Measurements from ENCODE around the gene MACROH2A1. TPM values are rescaled to one million over a fixed set of nuclear protein-coding genes. Genes with fewer than 3 reads are reported as not detected.
"Not testable (repeated sequence)": the region's sequence is repeated elsewhere in the genome, so short reads cannot be mapped to it uniquely, and the experiment has no call there.

The MACROH2A1 gene
- polyA plus RNA-seq, 4 donors, result 214 to 219 (median 216) TPM

DNA sequence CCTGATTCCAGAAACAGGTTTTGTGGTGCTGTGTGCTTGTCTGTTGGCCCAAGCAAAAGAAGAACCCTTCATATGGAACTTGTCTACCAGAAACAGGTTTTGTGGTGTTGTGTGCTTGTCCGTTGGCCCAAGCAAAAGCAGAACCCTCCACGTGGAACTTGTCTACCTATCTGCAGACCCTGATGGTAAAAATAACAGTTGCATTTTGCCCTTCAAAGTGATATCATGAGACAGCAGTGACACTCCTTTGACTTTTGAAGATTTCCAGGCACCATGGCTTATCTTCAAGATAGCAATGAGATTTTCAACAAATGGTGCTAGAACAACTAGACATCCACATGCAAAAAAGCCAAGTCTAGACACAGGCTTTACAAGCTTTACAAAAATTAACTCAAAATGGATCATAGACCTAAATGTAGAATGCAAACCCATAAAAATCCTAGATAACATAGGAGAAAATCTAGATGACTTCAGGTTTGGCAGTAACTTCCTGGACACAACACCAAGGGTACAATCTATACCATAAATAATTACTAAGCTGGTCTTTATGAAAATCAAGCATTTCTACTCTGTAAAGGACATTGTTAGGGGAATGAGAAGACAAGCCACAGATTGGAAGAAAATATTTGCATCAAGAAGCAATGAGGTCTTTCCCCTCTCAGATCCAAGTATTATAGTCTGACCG lies 16.8 kb downstream of the MACROH2A1 start:
- no peak for DNase-seq (ENCODE audit: low read depth in 4 of 4, low spot score in 3 of 4)

DNA sequence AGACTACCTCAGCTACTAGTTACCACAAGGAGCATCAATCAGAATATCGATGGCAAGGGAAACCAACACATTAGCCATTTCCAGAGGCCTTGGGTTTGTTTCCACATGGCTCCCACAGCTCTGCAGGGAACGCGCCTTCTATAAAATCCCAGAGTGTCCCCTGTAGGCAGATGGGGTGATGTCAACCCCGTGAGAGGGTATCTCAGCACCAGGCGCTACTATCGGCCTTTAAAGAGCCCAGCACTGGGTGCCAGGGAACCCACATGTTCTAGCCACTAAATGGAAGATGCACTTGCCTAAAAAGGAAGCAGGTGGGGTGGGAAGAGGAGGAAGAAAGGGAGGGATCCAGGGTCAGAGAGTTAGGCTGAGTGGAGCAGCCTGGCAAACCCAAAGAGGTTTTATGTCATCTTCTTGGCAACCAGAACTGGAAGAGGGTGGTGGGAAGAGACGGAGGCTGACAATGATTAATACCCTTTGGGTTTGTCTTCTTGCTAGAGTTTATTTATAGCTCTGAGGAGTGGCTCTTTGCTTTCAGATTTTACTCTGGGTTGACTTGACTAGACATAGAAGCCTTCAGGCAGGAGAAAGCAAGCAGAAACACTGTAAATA lies 19.9 kb downstream of the MACROH2A1 start:
- DNase-seq (ENCODE audit: low read depth in 4 of 4, low spot score in 3 of 4), result no peak

DNA sequence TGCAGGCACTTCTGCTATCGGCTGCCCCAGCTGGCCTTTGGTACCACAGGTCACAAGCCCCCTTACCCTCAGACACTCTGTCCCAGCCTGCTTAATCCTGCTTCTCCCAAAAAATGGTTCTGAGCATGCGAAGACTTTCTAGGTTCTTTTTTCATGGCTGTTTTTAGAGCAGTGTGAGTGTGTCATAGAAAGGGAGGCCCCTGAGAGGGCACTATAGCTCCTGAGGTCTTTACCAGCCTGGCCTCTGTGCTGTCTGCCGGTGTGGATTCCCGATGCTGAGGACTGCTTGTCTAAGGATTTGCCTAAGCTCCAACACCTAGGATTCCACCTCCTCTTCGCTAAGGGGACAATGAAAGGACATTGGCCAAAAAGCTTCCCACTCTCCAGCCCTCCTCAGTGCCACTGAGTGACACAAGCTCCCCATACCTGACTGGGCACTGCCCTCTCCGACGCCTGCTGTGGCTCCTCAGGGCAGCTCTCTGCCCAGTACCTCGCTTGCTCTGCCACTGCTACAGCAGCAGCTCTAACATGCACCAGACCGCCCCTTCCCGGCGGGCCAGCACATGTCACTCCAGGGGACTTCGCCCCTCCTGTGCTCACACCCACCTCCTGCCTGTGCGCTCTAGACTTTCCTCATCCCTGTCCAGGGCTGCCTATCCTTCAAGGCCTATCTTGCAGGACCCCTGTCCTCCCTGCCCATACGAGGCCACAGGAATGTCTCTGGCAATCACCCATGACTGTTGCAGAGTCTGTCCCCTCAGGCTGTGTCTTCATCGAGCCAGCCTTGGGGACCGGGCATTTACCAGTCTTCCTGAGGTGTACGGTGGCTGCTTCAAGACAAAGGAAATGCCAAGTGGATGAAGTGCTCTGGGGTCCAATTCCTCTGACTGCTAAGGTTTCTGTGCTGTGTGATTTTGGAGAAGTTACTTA lies 21.0 kb downstream of the MACROH2A1 start:
- DNase-seq (ENCODE audit: low read depth in 4 of 4, low spot score in 3 of 4), result no peak

DNA sequence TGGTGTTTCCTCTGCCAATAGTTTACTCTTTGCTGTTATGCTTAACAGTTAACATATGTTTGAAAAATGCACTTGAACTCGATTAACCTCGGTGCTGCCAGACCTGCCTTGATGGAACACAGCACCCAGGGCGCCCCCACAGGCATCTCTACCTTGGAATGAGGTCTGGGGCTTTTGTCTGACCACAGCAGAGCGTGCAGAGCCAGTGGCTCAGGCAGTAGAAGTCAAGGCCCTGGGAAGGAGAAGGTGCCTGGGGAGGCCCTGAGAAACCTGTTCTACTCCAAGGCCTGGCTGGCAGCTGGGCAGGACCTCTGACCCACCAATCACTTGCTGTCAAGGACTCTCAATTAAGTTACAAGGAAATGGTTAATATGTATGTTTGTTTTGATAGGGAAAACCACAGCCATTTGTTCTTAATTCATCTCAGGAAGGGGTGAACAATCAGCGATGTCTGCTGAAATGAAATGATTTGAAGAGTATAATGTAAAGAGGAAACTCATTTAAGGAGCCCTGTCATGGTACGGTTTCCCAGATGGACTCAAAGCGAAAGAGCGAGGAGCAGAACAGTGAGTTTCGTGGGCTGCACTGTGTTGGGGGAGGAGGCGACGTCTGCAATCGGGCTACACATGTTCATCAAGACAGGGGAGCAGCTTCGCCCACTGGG lies 21.9 kb downstream of the MACROH2A1 start:
- no peak for DNase-seq (ENCODE audit: low read depth in 4 of 4, low spot score in 3 of 4)

DNA sequence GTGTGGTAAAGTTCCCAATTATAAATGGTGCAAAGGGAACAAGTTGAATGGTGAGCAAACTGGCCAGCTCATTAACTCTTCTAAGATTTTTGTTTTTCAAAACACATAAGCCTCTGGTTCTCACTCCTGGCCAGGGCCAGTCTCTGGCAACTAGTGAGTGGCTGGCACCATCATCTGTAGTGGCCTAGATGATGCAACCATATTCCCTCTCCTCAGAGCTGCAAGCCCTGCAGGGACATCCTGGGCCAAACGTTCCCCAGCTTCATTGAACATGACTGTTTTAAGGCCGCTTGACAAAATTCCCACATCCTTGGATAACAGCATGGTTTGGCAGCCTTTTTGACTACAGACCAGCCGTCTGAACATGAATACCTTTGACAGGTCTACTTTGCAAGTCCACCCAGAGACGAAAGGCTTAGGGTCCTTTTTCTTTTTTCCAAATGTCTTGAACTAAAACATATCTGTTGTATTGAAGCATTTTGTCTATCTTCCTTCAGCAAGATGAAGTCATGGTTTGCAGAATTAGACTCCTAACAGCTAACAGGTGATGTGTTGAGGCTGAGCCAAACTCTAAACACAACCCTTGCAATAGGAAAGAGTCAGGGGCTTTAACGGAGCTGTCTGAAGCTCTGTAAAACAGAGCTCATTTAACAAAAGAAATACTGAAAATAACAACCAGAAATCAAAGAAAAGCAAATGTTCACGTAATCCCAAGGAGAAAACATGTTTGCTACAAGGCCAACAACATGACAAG lies 23.8 kb downstream of the MACROH2A1 start:
- no peak for DNase-seq (ENCODE audit: low read depth in 4 of 4, low spot score in 3 of 4)

DNA sequence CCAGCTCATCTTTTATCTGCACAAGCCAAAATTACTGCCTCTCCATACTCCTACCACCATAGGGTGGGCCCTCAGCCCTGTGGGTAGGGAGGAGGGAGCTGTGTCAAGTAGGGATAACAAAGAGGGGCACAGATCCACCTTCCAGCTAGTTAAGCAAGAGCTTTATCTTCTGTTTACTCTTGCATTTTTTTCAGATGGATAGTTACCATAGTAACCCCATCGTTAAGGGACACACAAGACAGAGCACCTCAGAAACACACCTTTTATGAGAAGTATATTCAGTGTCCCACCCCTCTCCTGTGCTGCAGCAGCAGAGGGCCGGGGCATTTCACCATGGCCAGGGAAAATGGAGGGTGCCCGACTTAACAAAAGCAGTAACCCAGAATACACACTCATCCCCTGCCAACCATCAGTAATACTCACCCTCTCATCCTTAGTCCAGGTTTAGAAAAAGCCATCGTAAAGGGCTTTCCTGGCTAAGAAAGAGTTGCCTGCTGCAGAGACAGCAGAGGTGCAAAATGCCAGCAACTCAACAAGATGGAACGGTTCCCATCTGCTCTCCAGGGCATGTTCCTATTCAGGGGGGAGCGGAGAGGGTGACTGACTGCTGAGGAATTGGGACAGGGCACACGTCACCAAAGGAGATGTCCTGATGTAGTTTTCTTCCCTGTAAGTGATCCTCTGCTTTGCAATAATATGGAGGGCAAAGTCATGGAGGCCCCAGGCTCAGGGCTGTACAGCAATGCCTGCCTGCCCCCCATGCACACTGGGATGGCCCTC lies 25.1 kb downstream of the MACROH2A1 start:
- DNase-seq (ENCODE audit: low read depth in 4 of 4, low spot score in 3 of 4), result no peak

DNA sequence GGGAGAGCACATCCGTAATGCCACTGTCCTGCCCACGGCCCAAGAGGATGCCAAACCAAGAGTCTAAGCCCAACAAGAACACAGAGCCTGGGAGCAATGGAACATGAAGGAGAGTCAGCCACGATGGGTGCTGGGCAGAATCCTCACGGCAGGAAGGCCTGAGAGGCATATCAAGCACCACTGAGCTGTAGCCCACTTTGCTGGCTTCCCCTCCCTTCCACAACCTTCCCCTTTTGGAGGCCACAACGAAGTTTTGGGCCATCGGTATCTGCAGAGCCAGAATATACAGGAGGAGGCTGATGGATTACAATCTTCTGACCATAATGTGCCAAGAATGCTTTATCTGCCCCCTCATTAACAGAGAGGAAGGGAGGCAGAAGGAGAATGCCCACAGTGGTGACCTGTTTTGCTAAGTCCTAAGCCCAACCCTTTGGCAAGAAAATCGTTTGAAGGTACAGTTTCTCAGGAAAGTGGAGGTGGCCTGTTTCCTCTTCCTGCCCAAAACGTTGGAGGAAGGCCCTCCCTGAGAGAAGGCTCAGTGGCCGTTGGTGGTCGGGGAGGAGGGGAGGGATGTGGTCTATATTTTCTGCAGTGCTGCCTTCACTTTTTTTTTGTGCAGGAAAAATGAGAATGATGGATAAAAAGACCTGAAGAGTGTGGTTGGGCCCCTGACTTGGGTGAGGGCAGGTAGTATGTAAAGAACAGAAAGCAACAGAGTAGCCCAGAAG lies 26.2 kb downstream of the MACROH2A1 start:
- DNase-seq (ENCODE audit: low read depth in 4 of 4, low spot score in 3 of 4), result no peak

DNA sequence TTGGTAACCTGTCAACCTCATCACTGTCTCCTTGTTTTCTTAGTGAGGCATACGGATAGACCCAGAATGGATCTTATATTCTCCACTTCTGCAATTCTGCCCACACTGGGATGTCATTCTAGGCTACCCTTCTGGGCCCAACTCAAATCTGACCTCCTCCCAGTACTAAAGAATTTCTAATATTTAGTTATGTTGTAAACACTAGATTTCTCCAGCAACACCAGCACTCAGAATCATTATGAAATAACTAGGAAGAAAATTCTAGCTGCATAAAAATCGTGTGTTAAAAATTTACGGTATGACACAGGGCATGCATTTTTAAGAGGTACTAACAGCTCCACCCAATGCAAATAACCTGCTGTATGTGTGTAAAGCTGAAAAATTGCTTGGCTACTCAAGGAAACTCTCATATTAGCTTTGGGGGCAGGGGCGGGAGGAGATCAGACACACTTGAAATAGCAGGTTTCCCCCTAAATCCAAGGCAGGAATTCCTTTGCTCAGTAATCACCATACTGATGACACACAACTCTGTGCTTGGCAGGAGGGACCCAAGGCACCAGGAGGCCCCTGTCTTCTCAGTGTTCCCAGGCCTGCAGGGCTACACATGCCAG lies 27.3 kb downstream of the MACROH2A1 start:
- DNase-seq (ENCODE audit: low read depth in 4 of 4, low spot score in 3 of 4), result no peak

DNA sequence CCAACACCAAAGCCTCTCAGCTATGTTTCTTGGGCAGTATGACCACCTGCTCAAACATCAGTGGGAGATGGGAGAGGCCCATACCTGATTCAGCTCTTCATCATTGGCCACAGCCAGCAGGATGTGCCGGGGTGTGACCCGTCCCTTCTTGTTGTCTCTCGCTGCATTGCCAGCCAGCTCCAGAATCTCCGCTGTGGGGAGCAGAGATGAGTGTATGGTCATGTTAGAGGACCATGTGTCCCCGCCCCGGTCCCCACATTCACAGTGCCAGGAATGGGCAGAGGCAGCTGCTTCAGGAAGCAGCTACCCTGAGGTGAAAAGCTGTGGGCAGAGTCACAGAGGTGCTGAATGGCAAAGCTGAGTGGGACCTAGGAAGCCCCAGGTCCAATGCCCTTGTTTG lies 29.1 kb downstream of the MACROH2A1 start:
- DNase-seq (ENCODE audit: low read depth in 4 of 4, low spot score in 3 of 4), result no peak

DNA sequence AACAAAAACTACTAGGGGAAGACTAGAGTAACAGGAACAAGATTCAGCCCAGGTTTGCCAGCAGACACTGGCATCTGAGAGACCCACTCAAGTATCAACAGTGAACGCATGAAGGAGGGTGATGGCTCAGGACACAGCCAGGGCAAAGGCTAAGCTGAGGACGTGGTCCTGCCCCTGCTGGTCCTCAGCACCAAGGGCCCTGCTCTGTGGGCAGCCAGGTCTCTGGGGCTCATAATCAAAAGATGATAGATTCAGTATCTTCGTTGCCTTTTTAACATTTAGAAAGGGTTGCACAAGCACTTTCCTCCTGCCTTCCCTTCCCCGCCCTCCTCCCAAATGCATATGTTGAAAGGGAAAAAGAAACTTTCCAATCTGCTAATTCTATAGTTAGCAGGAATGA lies 31.5 kb downstream of the MACROH2A1 start:
- DNase-seq (ENCODE audit: low read depth in 4 of 4, low spot score in 3 of 4), result no peak

DNA sequence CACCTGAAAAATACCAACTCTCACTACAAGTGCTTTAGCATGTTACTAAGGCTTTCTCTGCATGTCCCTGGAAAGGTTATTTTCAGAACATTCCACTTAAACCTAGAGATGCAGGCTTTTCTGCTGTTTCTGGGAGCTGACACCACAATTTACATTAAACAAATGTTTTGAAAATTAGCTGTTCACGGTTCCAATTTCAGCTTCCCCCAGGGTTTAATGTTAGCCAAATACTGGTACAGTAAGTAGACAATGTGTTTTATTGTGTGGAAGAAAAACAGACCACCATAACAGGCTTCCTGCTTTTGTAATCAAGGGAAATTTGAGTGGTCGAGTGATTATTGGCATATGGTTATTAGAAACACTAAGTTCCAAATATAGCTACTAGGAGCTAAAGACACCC lies 32.0 kb downstream of the MACROH2A1 start:
- no peak for DNase-seq (ENCODE audit: low read depth in 4 of 4, low spot score in 3 of 4)

DNA sequence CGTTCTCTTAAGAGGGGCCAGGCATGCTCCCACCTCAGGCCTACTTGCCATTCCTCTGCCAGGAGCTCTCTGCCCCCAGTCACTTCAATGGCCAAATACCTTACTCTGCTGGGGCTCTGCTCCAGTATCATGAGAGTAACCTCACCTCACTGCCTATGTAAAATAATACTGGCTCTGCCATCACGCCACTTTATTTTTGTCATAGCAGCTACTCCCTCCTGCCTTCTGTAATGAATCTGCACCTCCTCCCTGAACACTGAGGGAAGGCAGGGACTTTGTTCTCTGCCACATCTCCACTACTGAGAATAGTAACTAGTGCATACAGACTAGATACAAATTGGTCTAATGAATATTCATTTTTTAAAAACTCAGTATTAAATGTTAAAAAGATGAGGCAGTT lies 33.8 kb downstream of the MACROH2A1 start:
- DNase-seq (ENCODE audit: low read depth in 4 of 4, low spot score in 3 of 4), result no peak

DNA sequence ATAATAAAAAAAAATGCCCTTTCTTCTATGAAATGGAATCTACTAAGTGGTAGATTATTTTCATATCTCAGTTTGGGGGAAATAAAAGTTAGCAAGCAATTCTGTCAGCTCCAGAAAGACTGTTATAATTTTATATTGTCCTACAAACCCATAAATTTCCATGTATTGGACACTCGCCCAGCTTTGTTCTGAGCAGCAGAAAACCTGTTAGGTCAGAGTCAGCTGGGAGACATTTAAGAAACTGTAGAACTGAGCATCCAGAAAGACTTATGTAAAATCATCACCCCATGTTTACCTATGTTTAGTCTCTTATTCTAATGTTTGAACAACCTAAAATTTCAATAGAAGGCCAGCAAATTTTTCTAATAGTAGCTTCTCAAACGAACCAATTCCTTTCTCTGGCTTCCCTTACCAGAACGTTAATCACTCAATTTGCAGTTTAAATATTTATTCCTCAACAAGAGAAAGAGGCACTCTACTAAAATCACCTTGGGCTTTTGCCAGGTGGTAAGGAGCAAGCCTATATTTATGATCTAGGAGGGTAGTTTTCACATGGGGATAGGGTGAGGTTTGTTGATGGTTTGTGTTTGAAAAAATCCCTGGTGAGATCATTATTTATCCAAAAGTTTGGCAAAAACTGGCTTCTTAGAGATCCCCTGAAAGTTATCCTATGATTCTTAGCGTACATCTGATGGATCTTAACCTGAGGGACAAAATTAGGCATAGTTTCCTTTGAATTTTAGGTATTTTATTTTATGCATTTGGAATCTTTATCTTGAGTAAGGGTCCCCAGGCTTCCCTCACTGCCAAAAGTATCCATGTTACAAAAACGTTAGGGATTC lies 34.4 kb downstream of the MACROH2A1 start:
- DNase-seq (ENCODE audit: low read depth in 4 of 4, low spot score in 3 of 4), result no peak

DNA sequence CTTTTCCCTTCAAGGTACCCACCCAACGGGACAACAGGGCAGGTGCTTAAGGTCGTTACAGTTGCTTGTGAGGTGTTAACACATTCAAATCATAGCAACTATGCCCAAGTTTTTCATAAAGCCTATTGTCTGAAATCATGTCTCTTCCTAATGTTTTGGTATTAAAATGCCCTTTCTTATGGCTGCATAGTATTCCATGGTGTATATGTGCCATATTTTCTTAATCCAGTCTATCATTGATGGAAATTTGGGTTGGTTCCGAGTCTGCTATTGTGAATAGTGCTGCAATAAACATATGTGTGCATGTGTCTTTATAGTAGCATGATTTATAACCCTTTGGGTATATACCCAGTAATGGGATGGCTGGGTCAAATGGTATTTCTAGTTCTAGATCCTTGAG lies 35.7 kb downstream of the MACROH2A1 start:
- not testable (repeated sequence) for DNase-seq (ENCODE audit: low read depth in 4 of 4, low spot score in 3 of 4)

DNA sequence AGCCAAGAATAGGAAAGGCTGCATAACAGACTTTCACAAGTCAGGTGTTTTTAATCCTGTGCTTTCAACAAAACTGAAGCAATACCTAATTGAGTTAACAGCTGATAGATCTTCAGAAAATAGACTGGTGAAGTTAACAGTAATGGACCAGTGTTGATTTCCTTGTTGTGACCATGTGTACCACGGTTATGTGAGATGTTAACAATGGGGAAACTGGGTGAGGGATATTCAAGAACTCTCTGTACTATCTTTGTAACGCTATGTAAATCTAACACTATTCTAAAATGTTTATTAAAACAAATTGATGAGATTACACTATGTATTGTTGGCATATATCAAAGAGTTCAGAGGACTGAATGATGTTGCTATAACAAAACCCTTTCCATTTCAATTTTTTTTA lies 36.9 kb downstream of the MACROH2A1 start:
- DNase-seq (ENCODE audit: low read depth in 4 of 4, low spot score in 3 of 4), result no peak

DNA sequence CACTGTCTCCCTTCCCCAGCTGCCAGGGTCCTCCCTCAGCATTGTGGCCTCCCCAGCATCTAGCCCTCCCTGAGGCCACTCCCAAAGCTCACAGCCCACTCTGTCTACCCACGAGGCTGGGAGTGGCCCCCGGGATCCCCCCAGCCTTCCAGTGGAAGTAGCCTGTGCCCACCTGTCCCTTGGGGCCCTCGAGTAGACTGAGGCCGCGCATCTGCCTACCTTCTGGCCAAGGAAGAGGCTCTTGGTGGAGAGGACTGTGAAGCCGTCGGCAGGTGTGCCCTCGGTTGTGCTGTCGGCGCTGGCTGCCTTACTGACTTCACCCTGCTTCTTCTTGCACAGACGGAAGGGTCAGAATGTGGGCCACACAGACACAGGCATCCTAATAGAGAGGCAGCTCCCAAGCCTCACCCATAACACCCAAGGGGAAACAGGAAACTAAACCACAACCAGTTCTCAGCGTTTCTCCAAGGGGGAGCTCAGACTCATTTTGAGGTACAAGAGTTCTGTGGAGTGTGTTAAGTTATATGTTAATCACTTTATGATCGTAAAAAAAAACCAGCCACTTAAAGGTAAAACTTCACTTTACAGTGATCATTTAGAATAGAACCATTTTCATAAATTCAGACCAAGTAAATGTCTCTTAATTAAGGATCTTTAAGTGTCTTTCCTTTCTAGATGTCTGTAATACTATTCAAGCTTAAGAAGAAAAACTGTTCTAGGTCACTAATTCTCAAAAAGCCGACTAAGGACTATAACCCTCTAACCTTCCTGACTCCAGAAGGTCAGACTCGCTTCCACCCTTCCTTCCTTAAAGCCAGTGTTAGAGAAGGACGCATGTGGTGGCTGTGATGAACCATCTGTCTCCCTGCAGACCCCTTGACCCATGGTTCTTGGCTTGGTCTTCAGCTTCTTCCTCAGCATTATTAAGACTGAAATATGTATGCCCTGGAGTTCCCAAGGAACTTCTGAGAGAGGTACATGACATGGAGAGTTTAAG lies 38.5 kb downstream of the MACROH2A1 start:
- no peak for DNase-seq (ENCODE audit: low read depth in 4 of 4, low spot score in 3 of 4)

Data from right renal pelvis (tissue), 4 donors.